Right lobe of liver (tissue), 6 donors: ENCODE data around the gene KLK4. TPM values are rescaled to one million over a fixed set of nuclear protein-coding genes. Genes with fewer than 3 reads are reported as not detected.

Source experiments
- ATAC-seq, 4 donors: fragments of 200-7000 bp; cut with Tn5 transposase; one replicate each; pipeline ENCODE4 v1.9.1; 2020; ENCODE audit warnings: mild to moderate bottlenecking in 4 of 4, moderate library complexity in 4 of 4
- DNase-seq, 3 donors: peaks; one replicate each; pipeline ENCODE4 v3.0.0-alpha.2; 2020
- H3K27ac ChIP-seq, 3 donors: fragments of 200-600 bp; one replicate each; pipeline ENCODE4 v1.8.0; 2022
- H3K27me3 ChIP-seq, 2 donors: fragments of 200-600 bp; one replicate each; pipeline ENCODE4 v1.8.0; 2022
- H3K36me3 ChIP-seq, 4 donors: fragments of 200-600 bp; sonication (generic) in 1 of 4; one replicate each; pipeline versions ENCODE4 v1.5.1 to v1.8.0; 2017 to 2022; ENCODE audit warnings: control low read depth in 1 of 4
- H3K4me1 ChIP-seq, 4 donors: fragments of 200-600 bp; sonication (generic) in 1 of 4; one replicate each; pipeline versions ENCODE4 v1.5.1 to v1.8.0; 2017 to 2022; ENCODE audit warnings: control low read depth in 1 of 4
- H3K4me3 ChIP-seq, 3 donors: fragments of 200-600 bp; one replicate each; pipeline ENCODE4 v1.8.0; 2022
- H3K9me3 ChIP-seq, 4 donors: fragments of 200-600 bp; sonication (generic) in 1 of 4; one replicate each; pipeline versions ENCODE4 v1.5.1 to v1.8.0; 2017 to 2022; ENCODE audit warnings: control low read depth in 1 of 4
- CTCF ChIP-seq, 4 donors: fragments of 200-600 bp in 3 of 4; fragments of 450-650 bp in 1 of 4; IDR thresholded peaks; one replicate each; pipeline versions ENCODE4 v1.5.1 to v1.8.0; 2016 to 2022; ENCODE audit warnings: antibody characterized with exemption in 4 of 4, mild to moderate bottlenecking in 2 of 4
- POLR2A ChIP-seq: fragments of 450-650 bp; IDR thresholded peaks from one replicate; pipeline ENCODE4 v1.6.1; 2017; ENCODE audit warnings: antibody characterized with exemption, mild to moderate bottlenecking
- WGBS: methylation state at CpG from one replicate; pipeline ENCODE4 v1.1.6; 2018; ENCODE audit warnings: low coverage, low lambda C conversion rate; ENCODE audit not compliant: insufficient coverage; ENCODE audit errors: missing lambda C conversion rate; 5-methylcytosine and 5-hydroxymethylcytosine counted together
- intact Hi-C, 2 donors: fragments of 100-400 bp; cut with DNase I; formaldehyde crosslinking; loops; one replicate each; pipeline versions ENCODE4 v1.11.2 to v1.14.1; 2022
- total RNA-seq, 6 experiments: library from RNA; depleted of rRNA in 2 of 6; stranded (reverse); fragments of >200 nt in 2 of 6; fragmentation: NEBNext Ultra II Directional in 3 of 6; extraction: Animal tissue kit (Norgen Biotek cat#: 25700) in 3 of 6; gene quantifications; one replicate each; pipeline versions ENCODE4 v1.1.0 to v1.2.4, GENCODE V29; 2016 to 2023
- donor health status: DM: no; HTN: yes; CAD: no.
- donor health status: DM: no; HTN: no; CAD: no.
- donor health status: DM: no; HTN: no; CAD: no.
- donor health status: DM: no; HTN: yes; CAD: no.
- donor health status: DM: no; HTN: yes; CAD: no.

The KLK4 gene
- total RNA-seq, 6 experiments from 2014 or later, result not detected

- no peak for TF ChIP-seq POLR2A
- no peak for TF ChIP-seq CTCF (IDR thresholded peaks at IDR 0.05)
Observed at GRCh38 chr19:50949861-50950260, 38.7 kb upstream of the KLK4 start.

GRCh38 chr19:50947123-50947522 is 35.9 kb upstream of the KLK4 start:
- DNase-seq (no peak), ATAC-seq (no peak)
- no peak overlapping the region for H3K4me3 ChIP-seq
- H3K9me3 ChIP-seq, result no peaks in the 10 kb centered on the region
- no peaks in the 10 kb centered on the region for H3K27me3 ChIP-seq
- no peak overlapping the region for H3K27ac ChIP-seq
- WGBS, result 41% methylated on average over 4 of the region's 4 CpGs
- TF ChIP-seq CTCF (IDR thresholded peaks at IDR 0.05), result no peak
- TF ChIP-seq POLR2A, result no peak
- H3K36me3 ChIP-seq, result no peaks in the 10 kb centered on the region
- intact Hi-C loops, result no loop called here
- no peaks in the 10 kb centered on the region for H3K4me1 ChIP-seq

More at GRCh38 chr19:50949861-50950260, 38.7 kb upstream of the KLK4 start:
- Histone ChIP-seq H3K4me3 (no peak overlapping the region), H3K9me3 (no peaks in the 10 kb centered on the region), H3K36me3 (no peaks in the 10 kb centered on the region), H3K27me3 (no peaks in the 10 kb centered on the region), H3K4me1 (no peaks in the 10 kb centered on the region), H3K27ac (no peak overlapping the region)
- DNase-seq, result no peak
- 57% methylated on average over 18 of the region's 19 CpGs for WGBS
- ATAC-seq, result no peak
- intact Hi-C loops, result no loop called here

GRCh38 chr19:50944795-50945194 is 33.6 kb upstream of the KLK4 start:
- Histone ChIP-seq H3K4me1 (no peaks in the 10 kb centered on the region), H3K36me3 (no peaks in the 10 kb centered on the region), H3K9me3 (no peaks in the 10 kb centered on the region), H3K27me3 (no peaks in the 10 kb centered on the region), H3K4me3 (no peak overlapping the region), H3K27ac (no peak overlapping the region)
- WGBS, result 46% methylated on average over 3 of the region's 4 CpGs
- no peak for TF ChIP-seq CTCF (IDR thresholded peaks at IDR 0.05)
- TF ChIP-seq POLR2A, result no peak
- no peak for DNase-seq
- intact Hi-C loops, result no loop called here
- ATAC-seq, result no peak

GRCh38 chr19:50943074-50943828 is 32.1 kb upstream of the KLK4 start:
- no peaks in the 10 kb centered on the region for H3K9me3 ChIP-seq
- WGBS, result 42% methylated on average over 5 of the region's 10 CpGs
- no peak for TF ChIP-seq CTCF (IDR thresholded peaks at IDR 0.05)
- TF ChIP-seq POLR2A, result no peak
- intact Hi-C loops, result no loop called here
- no peak overlapping the region for H3K27ac ChIP-seq
- H3K27me3 ChIP-seq, result no peaks in the 10 kb centered on the region
- H3K36me3 ChIP-seq, result no peaks in the 10 kb centered on the region
- no peak overlapping the region for H3K4me3 ChIP-seq
- ATAC-seq (no peak), DNase-seq (no peak)
- no peaks in the 10 kb centered on the region for H3K4me1 ChIP-seq
